H1 (cell line): ENCODE data around the gene LRP5. TPM values are rescaled to one million over a fixed set of nuclear protein-coding genes. Genes with fewer than 3 reads are reported as not detected.

ENCODE experiments used
- ASH2L ChIP-seq: fragments of 200-600, 300-600 bp; sonication (generic); IDR thresholded peaks from one replicate; pipeline ENCODE4 v1.7.1; 2017; ENCODE audit warnings: low read length
- GTF2F1 ChIP-seq: IDR thresholded peaks from 2 replicates; pipeline ENCODE4 v1.6.1; 2012; ENCODE audit warnings: low read depth, low read length, improper control_type of control experiment, borderline replicate concordance
- HDAC6 ChIP-seq: IDR thresholded peaks from one replicate; pipeline ENCODE4 v1.7.1; 2012; ENCODE audit warnings: low read depth, mild to moderate bottlenecking, inconsistent platforms, low read length, moderate library complexity
- polyA plus RNA-seq, 7 experiments: library from polyadenylated mRNA; depleted of rRNA in 3 of 7; stranded (reverse) in 5 of 7; unstranded in 2 of 7; fragments of >200 nt in 5 of 7; fragments of 200-250 nt in 2 of 7; gene quantifications; 1 replicate in 5 of 7; 2 replicates in 1 of 7; 4 replicates in 1 of 7; pipeline versions ENCODE4 v1.2.1 to v1.2.3, GENCODE V29; 2011 to 2013; ENCODE audit warnings: missing spikeins in 2 of 7, mixed read lengths in 2 of 7
- total RNA-seq: library from RNA; stranded (reverse); fragmentation: NEBNext Ultra II Directional; extraction: Animal tissue kit (Norgen Biotek cat#: 25700); gene quantifications from 2 replicates; pipeline ENCODE4 v1.2.1, GENCODE V29; 2021
- TF ChIP-seq, protein P1 (sequence below): IDR thresholded peaks from 2 replicates; pipeline ENCODE4 v1.6.1; 2012; ENCODE audit warnings: low read length, inconsistent platforms

Gene LRP5
- total and polyA plus RNA-seq, 2 of the 8 experiments (the other 6 are each of a cell fraction or from before 2014, with no cell fraction given) = 19.0 to 38.9 TPM

DNA sequence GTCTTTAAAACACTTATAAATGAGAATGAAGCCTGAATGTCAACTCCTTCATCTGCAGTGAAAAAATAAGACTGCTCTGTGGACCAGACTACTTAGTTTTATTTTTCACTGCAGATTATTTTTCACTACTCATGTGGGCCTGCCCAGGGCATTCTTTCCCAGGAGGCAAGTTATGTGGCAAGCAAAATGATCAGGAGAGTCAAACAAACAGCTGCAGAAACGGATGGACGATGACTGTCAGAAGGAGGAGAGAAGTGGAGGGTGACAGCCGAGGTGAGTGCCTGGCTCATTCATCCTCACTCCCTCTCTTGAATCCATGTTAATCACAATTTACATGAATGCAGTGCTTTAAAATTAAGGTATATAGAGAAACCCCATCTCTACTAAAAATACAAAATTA is 5.8 kb upstream of the LRP5 start (continued):
- TF ChIP-seq, protein P1, sequence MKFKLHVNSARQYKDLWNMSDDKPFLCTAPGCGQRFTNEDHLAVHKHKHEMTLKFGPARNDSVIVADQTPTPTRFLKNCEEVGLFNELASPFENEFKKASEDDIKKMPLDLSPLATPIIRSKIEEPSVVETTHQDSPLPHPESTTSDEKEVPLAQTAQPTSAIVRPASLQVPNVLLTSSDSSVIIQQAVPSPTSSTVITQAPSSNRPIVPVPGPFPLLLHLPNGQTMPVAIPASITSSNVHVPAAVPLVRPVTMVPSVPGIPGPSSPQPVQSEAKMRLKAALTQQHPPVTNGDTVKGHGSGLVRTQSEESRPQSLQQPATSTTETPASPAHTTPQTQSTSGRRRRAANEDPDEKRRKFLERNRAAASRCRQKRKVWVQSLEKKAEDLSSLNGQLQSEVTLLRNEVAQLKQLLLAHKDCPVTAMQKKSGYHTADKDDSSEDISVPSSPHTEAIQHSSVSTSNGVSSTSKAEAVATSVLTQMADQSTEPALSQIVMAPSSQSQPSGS = no peak
- no peak for TF ChIP-seq HDAC6
- no peak for TF ChIP-seq GTF2F1
- no peak for TF ChIP-seq ASH2L
